GM12872 (cell line): ENCODE measurements around the gene IL4I1.

Experiments
- TF ChIP-seq, protein P1 (sequence below): IDR thresholded peaks from 3 replicates; pipeline ENCODE4 v1.5.1; 2011; ENCODE audit warnings: low read depth, mild to moderate bottlenecking, low read length, moderate library complexity; ENCODE audit not compliant: insufficient read depth

IL4I1 gene

GRCh38 chr19:49848938-49849337, 47.7 kb downstream of the IL4I1 start:
- TF ChIP-seq, protein P1, sequence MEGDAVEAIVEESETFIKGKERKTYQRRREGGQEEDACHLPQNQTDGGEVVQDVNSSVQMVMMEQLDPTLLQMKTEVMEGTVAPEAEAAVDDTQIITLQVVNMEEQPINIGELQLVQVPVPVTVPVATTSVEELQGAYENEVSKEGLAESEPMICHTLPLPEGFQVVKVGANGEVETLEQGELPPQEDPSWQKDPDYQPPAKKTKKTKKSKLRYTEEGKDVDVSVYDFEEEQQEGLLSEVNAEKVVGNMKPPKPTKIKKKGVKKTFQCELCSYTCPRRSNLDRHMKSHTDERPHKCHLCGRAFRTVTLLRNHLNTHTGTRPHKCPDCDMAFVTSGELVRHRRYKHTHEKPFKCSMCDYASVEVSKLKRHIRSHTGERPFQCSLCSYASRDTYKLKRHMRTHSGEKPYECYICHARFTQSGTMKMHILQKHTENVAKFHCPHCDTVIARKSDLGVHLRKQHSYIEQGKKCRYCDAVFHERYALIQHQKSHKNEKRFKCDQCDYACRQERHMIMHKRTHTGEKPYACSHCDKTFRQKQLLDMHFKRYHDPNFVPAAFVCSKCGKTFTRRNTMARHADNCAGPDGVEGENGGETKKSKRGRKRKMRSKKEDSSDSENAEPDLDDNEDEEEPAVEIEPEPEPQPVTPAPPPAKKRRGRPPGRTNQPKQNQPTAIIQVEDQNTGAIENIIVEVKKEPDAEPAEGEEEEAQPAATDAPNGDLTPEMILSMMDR, result no peak

DNA sequence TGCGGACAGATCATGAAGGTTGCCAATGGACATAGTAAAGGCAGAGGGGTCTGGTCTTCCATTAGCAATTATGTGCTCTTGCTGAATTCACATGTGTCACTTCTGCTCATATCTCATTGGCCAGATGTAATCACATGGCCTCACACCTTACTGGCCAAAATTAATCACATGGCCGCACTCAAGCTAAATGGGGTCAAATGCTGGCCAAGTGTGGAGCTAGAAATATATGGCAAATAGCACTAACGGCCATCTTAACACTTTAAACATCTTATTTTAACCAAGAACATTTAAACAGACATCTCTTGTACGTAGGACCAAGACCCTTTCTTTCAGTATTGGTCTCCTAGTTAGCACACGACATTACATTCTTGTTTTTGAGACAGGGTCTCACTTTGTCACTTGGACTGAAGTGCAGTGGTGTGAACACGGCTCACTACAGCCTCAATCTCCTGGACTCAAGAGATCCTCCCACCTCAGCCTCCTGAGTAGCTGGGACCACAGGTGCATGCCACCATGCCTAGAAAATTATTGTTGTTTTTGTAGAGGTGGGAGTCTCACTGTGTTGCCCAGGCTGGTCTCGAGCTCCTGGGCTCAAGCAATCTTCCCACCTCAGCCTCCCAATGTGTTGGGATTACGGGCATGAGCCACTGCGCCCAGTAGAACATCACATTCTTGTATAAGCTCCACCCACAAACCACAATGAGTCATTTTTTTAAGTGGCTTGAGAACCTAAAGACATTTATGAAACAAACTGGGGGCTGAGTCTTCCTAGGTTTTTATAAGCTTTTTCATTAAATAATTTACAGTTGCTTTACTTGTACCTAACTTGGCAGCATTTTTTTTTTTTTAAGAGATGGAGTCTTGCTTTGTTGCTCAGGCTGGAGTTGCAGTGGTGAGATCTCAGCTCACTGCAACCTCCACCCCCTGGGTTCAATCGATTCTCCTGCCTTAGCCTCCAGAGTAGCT, 48.7 kb downstream of the IL4I1 start:
- TF ChIP-seq, protein P1, result no peak

- TF ChIP-seq, protein P1, result no peak
Observed at GRCh38 chr19:49846408-49846807, 50.3 kb downstream of the IL4I1 start.

DNA sequence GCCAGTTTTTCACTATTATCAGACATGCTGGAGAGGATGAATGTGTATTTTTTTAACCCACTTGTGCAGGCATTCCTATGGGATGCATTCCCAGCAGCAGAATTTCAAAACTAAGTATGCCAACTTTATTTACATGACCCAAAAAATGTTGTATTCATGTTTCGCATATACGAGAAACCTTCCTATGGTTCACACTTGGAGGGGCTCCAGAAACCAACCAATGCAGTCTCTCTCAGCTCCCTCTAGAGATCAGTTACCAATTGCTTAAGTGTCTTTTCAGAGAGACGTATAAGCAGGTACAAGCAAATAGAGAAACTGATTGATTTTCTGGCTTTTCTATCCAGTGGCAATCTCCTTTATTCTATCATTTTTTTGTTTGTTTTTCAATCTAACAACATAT, 51.3 kb downstream of the IL4I1 start:
- TF ChIP-seq, protein P1, result no peak

DNA sequence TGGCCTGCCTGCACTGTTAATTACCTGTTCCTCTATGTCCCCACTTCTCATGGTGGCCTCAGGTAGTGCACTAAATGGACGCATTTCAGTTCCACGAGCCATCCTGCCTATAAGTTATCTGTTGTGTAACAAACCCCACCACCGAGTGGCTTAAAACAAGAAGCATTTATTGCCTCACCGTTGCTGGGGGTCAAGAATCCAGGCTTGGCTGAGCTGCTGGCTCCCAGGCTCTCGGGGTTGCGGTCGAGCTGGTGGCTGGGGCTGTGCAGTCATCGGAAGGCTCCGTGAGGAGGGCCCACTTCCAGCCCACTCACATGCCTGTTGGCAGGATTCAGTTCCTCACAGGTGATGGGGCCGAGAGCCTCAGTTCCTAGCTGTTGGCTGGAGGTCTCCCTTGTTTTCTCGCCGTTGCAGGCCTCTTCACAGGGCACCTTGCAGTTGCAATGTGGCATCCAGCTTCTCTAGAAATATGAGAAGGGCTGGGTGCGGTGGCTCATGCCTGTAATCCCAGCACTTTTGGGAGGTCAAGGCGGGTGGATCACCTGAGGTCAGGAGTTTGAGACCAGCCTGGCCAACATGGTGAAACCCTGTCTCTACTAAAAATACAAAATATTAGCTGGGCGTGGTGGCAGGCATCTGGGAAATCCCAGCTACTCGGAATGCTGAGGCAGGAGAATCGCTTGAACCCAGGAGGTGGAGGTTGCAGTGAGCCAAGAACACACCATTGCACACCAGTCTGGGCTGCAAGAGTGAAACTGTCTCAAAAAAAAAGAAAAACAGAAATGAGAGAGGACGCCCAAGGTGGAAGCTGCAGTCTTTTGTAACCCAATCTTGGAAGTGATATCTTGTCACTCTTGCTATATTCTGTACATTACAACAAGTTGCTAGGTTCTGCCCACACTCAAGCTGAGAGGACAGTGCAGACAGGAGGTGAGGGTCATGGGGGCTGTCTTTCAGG, 52.3 kb downstream of the IL4I1 start:
- TF ChIP-seq, protein P1, result no peak

- TF ChIP-seq, protein P1, result no peak
Observed at GRCh38 chr19:49843265-49843664, 53.4 kb downstream of the IL4I1 start.

- TF ChIP-seq, protein P1, result no peak
Observed at GRCh38 chr19:49840736-49841249, 55.9 kb downstream of the IL4I1 start.
